ENCODE results near the gene MTCL1. TPM values are rescaled to one million over a fixed set of nuclear protein-coding genes. Genes with fewer than 3 reads are reported as not detected.

Gene MTCL1
- polyA plus RNA-seq, 3 donors: not detected

GRCh38 chr18:8752329-8752728 is 47.0 kb downstream of the MTCL1 start:
- Histone ChIP-seq H3K4me2 (replicated peaks; ENCODE audit: extremely low read depth, low read length, poor library complexity, severe bottlenecking) (no peak overlapping the region), H3K4me3 (replicated peaks in 1 of 3; ENCODE audit: low read depth in 2 of 3, low read length in 3 of 3) (no peak overlapping the region), H3K27me3 (ENCODE audit: control insufficient read depth in 2 of 2, insufficient read depth in 2 of 2, low read length in 2 of 2) (no peaks in the 10 kb centered on the region), H3K27ac (ENCODE audit: low read depth in 1 of 2, low read length in 2 of 2) (no peak overlapping the region), H3K79me2 (ENCODE audit: insufficient read depth, low read length) (no peaks in the 10 kb centered on the region), H3K36me3 (replicated peaks in 1 of 2; ENCODE audit: control insufficient read depth in 1 of 2, insufficient read depth in 2 of 2, low read length in 2 of 2) (no peaks in the 10 kb centered on the region), H2AFZ (ENCODE audit: insufficient read depth, low read depth, low read length, poor library complexity, severe bottlenecking) (no peak overlapping the region), H3K4me1 (ENCODE audit: control insufficient read depth in 1 of 2, insufficient read depth in 2 of 2, low read length in 2 of 2) (peaks cover 0 to 3% of the 10 kb centered on the region in 2 donors), H3K9ac (ENCODE audit: insufficient read depth, low read length, poor library complexity, severe bottlenecking) (no peak overlapping the region), H4K20me1 (ENCODE audit: insufficient read depth, low read length) (no peaks in the 10 kb centered on the region), H3K9me3 (replicated peaks in 1 of 2; ENCODE audit: control insufficient read depth in 1 of 2, insufficient read depth in 1 of 2, low read length in 2 of 2) (no peaks in the 10 kb centered on the region)
- Mint-ChIP-seq H3K4me1 (no peaks in the 10 kb centered on the region), H3K9me3 (peaks cover 0 to 1% (median 0%) of the 10 kb centered on the region in 7 donors), H3K27me3 (ENCODE audit: low read depth in 3 of 3) (peaks cover 0 to 4% (median 0%) of the 10 kb centered on the region in 3 donors), H3K36me3 (no peaks in the 10 kb centered on the region), H3K4me3 (no peak overlapping the region), H3K27ac (no peak overlapping the region)
- TF ChIP-seq CTCF (IDR thresholded peaks at IDR 0.05): no peak
- intact Hi-C loops (cut with micrococcal nuclease): no loop called here
- WGBS (ENCODE audit: insufficient coverage): no CpG with 5 or more reads among the region's 1 CpG
- no peak for DNase-seq

- no peaks in the 10 kb centered on the region for H3K4me1 Mint-ChIP-seq
- no peaks in the 10 kb centered on the region for H3K36me3 Mint-ChIP-seq
- H3K4me1 ChIP-seq (ENCODE audit: control insufficient read depth in 1 of 2, insufficient read depth in 2 of 2, low read length in 2 of 2): peaks cover 0 to 3% of the 10 kb centered on the region in 2 donors
- no peak overlapping the region for H3K9ac ChIP-seq (ENCODE audit: insufficient read depth, low read length, poor library complexity, severe bottlenecking)
- H3K9me3 Mint-ChIP-seq: no peaks in the 10 kb centered on the region
- no peaks in the 10 kb centered on the region for H3K27me3 ChIP-seq (ENCODE audit: control insufficient read depth in 2 of 2, insufficient read depth in 2 of 2, low read length in 2 of 2)
- no peaks in the 10 kb centered on the region for H3K9me3 ChIP-seq (replicated peaks in 1 of 2; ENCODE audit: control insufficient read depth in 1 of 2, insufficient read depth in 1 of 2, low read length in 2 of 2)
- H3K4me3 ChIP-seq (replicated peaks in 1 of 3; ENCODE audit: low read depth in 2 of 3, low read length in 3 of 3): no peak overlapping the region
- WGBS (ENCODE audit: insufficient coverage): 96% methylated on average over 11 of the region's 20 CpGs
- H4K20me1 ChIP-seq (ENCODE audit: insufficient read depth, low read length): no peaks in the 10 kb centered on the region
- peaks cover 0 to 7% (median 0%) of the 10 kb centered on the region in 3 donors for H3K27me3 Mint-ChIP-seq (ENCODE audit: low read depth in 3 of 3)
- intact Hi-C loops (cut with micrococcal nuclease): no loop called here
- no peak for TF ChIP-seq CTCF (IDR thresholded peaks at IDR 0.05)
- H3K27ac Mint-ChIP-seq: no peak overlapping the region
- no peak overlapping the region for H2AFZ ChIP-seq (ENCODE audit: insufficient read depth, low read depth, low read length, poor library complexity, severe bottlenecking)
- no peaks in the 10 kb centered on the region for H3K36me3 ChIP-seq (replicated peaks in 1 of 2; ENCODE audit: control insufficient read depth in 1 of 2, insufficient read depth in 2 of 2, low read length in 2 of 2)
- no peak for DNase-seq
- no peak overlapping the region for H3K4me3 Mint-ChIP-seq
- H3K27ac ChIP-seq (ENCODE audit: low read depth in 1 of 2, low read length in 2 of 2): no peak overlapping the region
- H3K79me2 ChIP-seq (ENCODE audit: insufficient read depth, low read length): no peaks in the 10 kb centered on the region
- no peak overlapping the region for H3K4me2 ChIP-seq (replicated peaks; ENCODE audit: extremely low read depth, low read length, poor library complexity, severe bottlenecking)
Measured at GRCh38 chr18:8754995-8755960, 49.9 kb downstream of the MTCL1 start.
